Kidney epithelial cell (primary cell): ENCODE results near the gene AAK1. TPM values are rescaled to one million over a fixed set of nuclear protein-coding genes. Genes with fewer than 3 reads are reported as not detected.

Source experiments
- DNase-seq: peaks from one replicate; pipeline ENCODE4 v3.0.0-alpha.2; 2010; ENCODE audit warnings: low read depth
- H3K27me3 ChIP-seq: 2 replicates; pipeline ENCODE4 v1.6.0; 2011; ENCODE audit warnings: low read length; ENCODE audit not compliant: control insufficient read depth, insufficient read depth
- H3K36me3 ChIP-seq: 2 replicates; pipeline ENCODE4 v1.5.1; 2011; ENCODE audit warnings: low read length; ENCODE audit not compliant: control insufficient read depth, insufficient read depth
- H3K4me3 ChIP-seq: 2 replicates; pipeline ENCODE4 v1.5.1; 2011; ENCODE audit warnings: low read depth, mild to moderate bottlenecking, control low read depth, low read length
- CTCF ChIP-seq: IDR thresholded peaks from 2 replicates; pipeline ENCODE4 v1.5.1; 2011; ENCODE audit warnings: mild to moderate bottlenecking, moderate library complexity, low read length, control low read depth, inconsistent platforms; ENCODE audit not compliant: insufficient read depth, poor library complexity, severe bottlenecking
- total RNA-seq: library from RNA; depleted of rRNA; stranded (reverse); fragments of >200 nt; gene quantifications from 2 replicates; pipeline ENCODE4 v1.2.3, GENCODE V29; 2015

The AAK1 gene
- total RNA-seq, 1 donor from 2014 or later, result 32.5 TPM

GRCh38 chr2:69495861-69496260 is 147.7 kb downstream of the AAK1 start:
- DNase-seq, result no peak
- TF ChIP-seq CTCF, result no peak
- Histone ChIP-seq H3K4me3 (no peak overlapping the region), H3K27me3 (no peaks in the 10 kb centered on the region), H3K36me3 (no peaks in the 10 kb centered on the region)

DNA sequence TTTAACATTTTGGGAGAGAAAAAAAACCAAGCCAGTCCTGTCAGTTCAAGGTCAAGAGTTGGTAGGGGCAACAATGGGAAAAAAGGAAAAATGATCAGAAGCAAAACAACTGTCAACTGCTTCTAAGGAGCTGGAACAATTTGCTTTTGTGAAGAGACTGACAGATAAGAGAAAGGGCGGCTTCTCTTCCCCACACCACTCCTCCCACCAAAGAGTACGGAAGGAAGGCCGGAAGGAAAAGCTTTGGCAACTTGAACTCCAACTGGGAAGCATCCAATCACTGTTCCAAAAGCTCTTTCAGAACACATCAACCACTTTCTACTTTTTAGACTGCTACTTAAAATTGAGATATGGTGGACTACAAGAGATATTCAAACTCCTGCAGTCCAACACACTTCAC is 148.5 kb downstream of the AAK1 start:
- DNase-seq, result no peak
- Histone ChIP-seq H3K4me3 (no peak overlapping the region), H3K36me3 (no peaks in the 10 kb centered on the region), H3K27me3 (no peaks in the 10 kb centered on the region)
- TF ChIP-seq CTCF, result no peak

- no peak for TF ChIP-seq CTCF
- H3K4me3 ChIP-seq, result no peak overlapping the region
- no peaks in the 10 kb centered on the region for H3K27me3 ChIP-seq
- no peak for DNase-seq
- H3K36me3 ChIP-seq, result no peaks in the 10 kb centered on the region
Observed at GRCh38 chr2:69494126-69494525, 149.4 kb downstream of the AAK1 start.

DNA sequence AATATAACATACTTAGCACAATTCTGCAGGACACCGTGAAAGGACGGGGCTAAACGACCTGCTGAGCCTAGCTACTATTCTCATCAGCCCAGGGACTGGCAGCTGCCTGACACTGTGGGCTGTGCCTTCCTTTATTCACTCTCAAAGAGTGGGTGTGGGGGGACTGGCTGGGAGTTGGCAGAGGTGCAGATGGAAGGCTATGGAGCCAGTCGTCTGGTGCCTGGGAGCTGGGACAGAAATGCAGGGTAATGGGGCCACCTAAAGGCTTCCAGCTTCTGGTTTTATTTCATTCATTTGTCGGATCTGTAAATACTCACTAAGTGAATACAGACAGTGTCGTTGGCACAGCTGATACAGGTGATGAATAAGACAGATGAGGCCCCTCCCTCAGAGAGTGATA is 150.3 kb downstream of the AAK1 start:
- DNase-seq, result no peak
- TF ChIP-seq CTCF, result no peak
- no peaks in the 10 kb centered on the region for H3K27me3 ChIP-seq
- no peaks in the 10 kb centered on the region for H3K36me3 ChIP-seq
- no peak overlapping the region for H3K4me3 ChIP-seq

DNA sequence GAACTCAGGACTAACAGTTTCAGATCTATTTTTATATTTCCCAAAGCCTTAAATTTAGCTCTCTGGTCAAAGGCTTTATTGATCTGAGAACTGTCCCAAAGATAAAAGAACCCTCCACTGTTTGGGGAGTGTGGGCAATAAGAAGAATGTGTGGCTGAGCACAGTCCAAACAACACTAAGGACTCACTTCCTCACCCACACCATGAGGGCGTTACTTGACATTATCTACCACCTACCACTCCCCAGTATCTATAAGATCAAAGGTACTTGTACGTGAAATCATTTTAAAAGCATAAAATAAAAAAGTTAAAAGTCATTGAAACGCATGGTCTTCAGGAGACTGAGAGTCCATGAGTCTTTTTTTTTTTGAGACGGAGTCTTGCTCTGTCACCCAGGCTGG is 151.7 kb downstream of the AAK1 start:
- Histone ChIP-seq H3K27me3 (no peaks in the 10 kb centered on the region), H3K36me3 (no peaks in the 10 kb centered on the region), H3K4me3 (no peak overlapping the region)
- no peak for TF ChIP-seq CTCF
- no peak for DNase-seq

GRCh38 chr2:69490486-69490885 is 153.1 kb downstream of the AAK1 start:
- Histone ChIP-seq H3K36me3 (no peaks in the 10 kb centered on the region), H3K27me3 (no peaks in the 10 kb centered on the region), H3K4me3 (no peak overlapping the region)
- no peak for TF ChIP-seq CTCF
- DNase-seq, result no peak
